HEK293 (cell line): ENCODE data around the gene LCNL1.

Source experiments
- MEIS1 ChIP-seq: sonication (generic); formaldehyde crosslinking; IDR thresholded peaks from 2 replicates; pipeline ENCODE4 v1.8.1; 2022; ENCODE audit warnings: missing genetic modification reagents, mild to moderate bottlenecking, borderline replicate concordance
- PRDM4 ChIP-seq: fragments of 450-650 bp; formaldehyde crosslinking; IDR thresholded peaks from 2 replicates; pipeline ENCODE4 v1.5.1; 2017; ENCODE audit warnings: missing biosample characterization, missing genetic modification characterization
- RBAK ChIP-seq: fragments of 450-650 bp; formaldehyde crosslinking; IDR thresholded peaks from 2 replicates; pipeline ENCODE4 v1.5.1; 2016; ENCODE audit warnings: missing biosample characterization, missing genetic modification characterization
- SCRT1 ChIP-seq: fragments of 450-650 bp; formaldehyde crosslinking; IDR thresholded peaks from 2 replicates; pipeline ENCODE4 v1.5.1; 2016; ENCODE audit warnings: missing biosample characterization, missing genetic modification characterization, borderline replicate concordance
- ZBTB8A ChIP-seq: fragments of 450-650 bp; formaldehyde crosslinking; IDR thresholded peaks from 2 replicates; pipeline ENCODE4 v1.5.1; 2016; ENCODE audit warnings: missing biosample characterization, missing genetic modification characterization
- ZEB2 ChIP-seq: fragments of 450-650 bp; formaldehyde crosslinking; IDR thresholded peaks from 2 replicates; pipeline ENCODE4 v1.5.1; 2016; ENCODE audit warnings: missing biosample characterization, missing genetic modification characterization
- ZFHX2 ChIP-seq: fragments of 450-650 bp; formaldehyde crosslinking; conservative IDR thresholded peaks from 2 replicates; pipeline ENCODE4 v1.5.1; 2016; ENCODE audit warnings: missing biosample characterization, missing genetic modification characterization
- ZIC2 ChIP-seq: fragments of 450-650 bp; formaldehyde crosslinking; IDR thresholded peaks from 2 replicates; pipeline ENCODE4 v1.5.1; 2016; ENCODE audit warnings: missing biosample characterization, missing genetic modification characterization
- ZNF114 ChIP-seq: fragments of 450-650 bp; formaldehyde crosslinking; IDR thresholded peaks from 2 replicates; pipeline ENCODE4 v1.5.0; 2017; ENCODE audit warnings: missing biosample characterization, missing genetic modification characterization
- ZNF121 ChIP-seq: fragments of 450-650 bp; formaldehyde crosslinking; IDR thresholded peaks from 2 replicates; pipeline ENCODE4 v1.5.1; 2016; ENCODE audit warnings: missing biosample characterization, missing genetic modification characterization
- ZNF140 ChIP-seq: fragments of 450-650 bp; formaldehyde crosslinking; IDR thresholded peaks from 2 replicates; pipeline ENCODE4 v1.5.1; 2016; ENCODE audit warnings: missing biosample characterization, missing genetic modification characterization
- ZNF157 ChIP-seq: fragments of 450-650 bp; formaldehyde crosslinking; IDR thresholded peaks from 2 replicates; pipeline ENCODE4 v1.5.1; 2016; ENCODE audit warnings: missing biosample characterization, missing genetic modification characterization
- ZNF202 ChIP-seq: fragments of 450-650 bp; formaldehyde crosslinking; IDR thresholded peaks from 2 replicates; pipeline ENCODE4 v1.5.1; 2016; ENCODE audit warnings: missing biosample characterization, missing genetic modification characterization, borderline replicate concordance
- ZNF24 ChIP-seq: fragments of 450-650 bp; formaldehyde crosslinking; IDR thresholded peaks from 2 replicates; pipeline ENCODE4 v1.5.1; 2016; ENCODE audit warnings: missing biosample characterization, missing genetic modification characterization
- ZNF274 ChIP-seq, 2 experiments: fragments of 200-500 bp in 1 of 2; fragments of 450-650 bp in 1 of 2; sonication (Bioruptor generic) in 1 of 2; formaldehyde crosslinking in 1 of 2; IDR thresholded peaks; 2 replicates each; pipeline versions ENCODE4 v1.5.1 to v1.6.1; 2014 to 2016; ENCODE audit warnings: borderline replicate concordance in 1 of 2, inconsistent platforms in 1 of 2, low read length in 1 of 2, missing biosample characterization in 1 of 2, missing genetic modification characterization in 1 of 2
- ZNF324 ChIP-seq: fragments of 450-650 bp; formaldehyde crosslinking; IDR thresholded peaks from 2 replicates; pipeline ENCODE4 v1.5.1; 2016; ENCODE audit warnings: missing biosample characterization, missing genetic modification characterization
- ZNF335 ChIP-seq: fragments of 450-650 bp; formaldehyde crosslinking; conservative IDR thresholded peaks from 2 replicates; pipeline ENCODE4 v1.5.1; 2016; ENCODE audit warnings: missing biosample characterization, missing genetic modification characterization
- ZNF426 ChIP-seq: fragments of 450-650 bp; formaldehyde crosslinking; IDR thresholded peaks from 2 replicates; pipeline ENCODE4 v1.5.1; 2017; ENCODE audit warnings: missing biosample characterization, missing genetic modification characterization, mild to moderate bottlenecking, inconsistent platforms, moderate library complexity
- ZNF501 ChIP-seq: fragments of 450-650 bp; formaldehyde crosslinking; IDR thresholded peaks from 2 replicates; pipeline ENCODE4 v1.5.1; 2016; ENCODE audit warnings: missing biosample characterization, missing genetic modification characterization
- ZNF549 ChIP-seq: fragments of 450-650 bp; IDR thresholded peaks from 2 replicates; pipeline ENCODE4 v1.5.1; 2018; ENCODE audit warnings: missing biosample characterization, missing genetic modification characterization, mild to moderate bottlenecking, inconsistent platforms, moderate library complexity
- ZNF555 ChIP-seq: fragments of 450-650 bp; formaldehyde crosslinking; conservative IDR thresholded peaks from 2 replicates; pipeline ENCODE4 v1.5.1; 2017; ENCODE audit warnings: missing biosample characterization, mild to moderate bottlenecking, missing genetic modification characterization, inconsistent platforms
- ZNF560 ChIP-seq: fragments of 450-650 bp; formaldehyde crosslinking; IDR thresholded peaks from 2 replicates; pipeline ENCODE4 v1.5.1; 2017; ENCODE audit warnings: missing biosample characterization, missing genetic modification characterization, borderline replicate concordance
- ZNF596 ChIP-seq: fragments of 450-650 bp; IDR thresholded peaks from 2 replicates; pipeline ENCODE4 v1.5.0; 2018; ENCODE audit warnings: missing biosample characterization, mild to moderate bottlenecking, missing genetic modification characterization, moderate library complexity
- ZNF629 ChIP-seq: fragments of 450-650 bp; formaldehyde crosslinking; IDR thresholded peaks from 2 replicates; pipeline ENCODE4 v1.5.1; 2017; ENCODE audit warnings: missing biosample characterization, missing genetic modification characterization
- ZNF658 ChIP-seq: fragments of 450-650 bp; formaldehyde crosslinking; IDR thresholded peaks from 2 replicates; pipeline ENCODE4; 2016; ENCODE audit warnings: missing biosample characterization, missing genetic modification characterization
- ZNF704 ChIP-seq: fragments of 450-650 bp; formaldehyde crosslinking; IDR thresholded peaks from 2 replicates; pipeline ENCODE4 v1.5.1; 2016; ENCODE audit warnings: missing biosample characterization, missing genetic modification characterization
- ZNF830 ChIP-seq: fragments of 450-650 bp; IDR thresholded peaks from 2 replicates; pipeline ENCODE4 v1.5.0; 2018; ENCODE audit warnings: missing biosample characterization, missing genetic modification characterization, low read depth, mild to moderate bottlenecking, moderate library complexity
- ZSCAN18 ChIP-seq: fragments of 450-650 bp; formaldehyde crosslinking; IDR thresholded peaks from 2 replicates; pipeline ENCODE4 v1.5.1; 2016; ENCODE audit warnings: missing biosample characterization, missing genetic modification characterization
- ZSCAN30 ChIP-seq: fragments of 450-650 bp; IDR thresholded peaks from 2 replicates; pipeline ENCODE4 v1.5.1; 2018; ENCODE audit warnings: missing biosample characterization, mild to moderate bottlenecking, missing genetic modification characterization, moderate library complexity
- TF ChIP-seq, protein P1 (sequence below): fragments of 450-650 bp; formaldehyde crosslinking; IDR thresholded peaks from 2 replicates; pipeline ENCODE4 v1.5.1; 2016; ENCODE audit warnings: missing biosample characterization, missing genetic modification characterization

Gene LCNL1

GRCh38 chr9:136944519-136945332 lies 38.1 kb upstream of the LCNL1 start, which contains the start of the genes C8G and FBXW5 (continued):
- TF ChIP-seq SCRT1 (tag by site-specific recombination) (no peak), ZEB2 (no peak; the same call in 1 of the 2 replicates), ZNF324 (tag by site-specific recombination) (no peak), ZNF426 (tag by site-specific recombination) (no peak), ZNF121 (tag by site-specific recombination) (no peak; the same call in 1 of the 2 replicates), ZNF549 (tag by site-specific recombination) (no peak), ZBTB8A (tag by site-specific recombination) (peak; percentile 87), ZNF157 (no peak), ZNF335 (no peak), ZSCAN30 (no peak; the same call in 1 of the 2 replicates), ZNF24 (tag by site-specific recombination) (peak; percentile 53; the same call in 1 of the 2 replicates), ZNF202 (tag by site-specific recombination) (no peak), ZFHX2 (tag by site-specific recombination) (peak; percentile 91), ZNF140 (tag by site-specific recombination) (no peak), ZNF629 (tag by site-specific recombination) (peak; percentile 50), ZNF596 (tag by site-specific recombination) (no peak), RBAK (tag by site-specific recombination) (no peak), ZSCAN18 (tag by site-specific recombination) (no peak), ZNF658 (tag by site-specific recombination) (no peak), ZIC2 (tag by site-specific recombination) (no peak), PRDM4 (tag by site-specific recombination) (no peak), ZNF555 (no peak), ZNF114 (no peak), ZNF704 (tag by site-specific recombination) (no peak), MEIS1 (CRISPR knock-in tag) (no peak), ZNF274 (IDR thresholded peaks at IDR 0.05; ENCODE audit: low read length) (no peak), ZNF274 (tag by site-specific recombination; IDR thresholded peaks at IDR 0.05; ENCODE audit: borderline replicate concordance) (no peak), ZNF560 (tag by site-specific recombination) (no peak), ZNF501 (no peak), ZNF830 (no peak)
- TF ChIP-seq, protein P1, sequence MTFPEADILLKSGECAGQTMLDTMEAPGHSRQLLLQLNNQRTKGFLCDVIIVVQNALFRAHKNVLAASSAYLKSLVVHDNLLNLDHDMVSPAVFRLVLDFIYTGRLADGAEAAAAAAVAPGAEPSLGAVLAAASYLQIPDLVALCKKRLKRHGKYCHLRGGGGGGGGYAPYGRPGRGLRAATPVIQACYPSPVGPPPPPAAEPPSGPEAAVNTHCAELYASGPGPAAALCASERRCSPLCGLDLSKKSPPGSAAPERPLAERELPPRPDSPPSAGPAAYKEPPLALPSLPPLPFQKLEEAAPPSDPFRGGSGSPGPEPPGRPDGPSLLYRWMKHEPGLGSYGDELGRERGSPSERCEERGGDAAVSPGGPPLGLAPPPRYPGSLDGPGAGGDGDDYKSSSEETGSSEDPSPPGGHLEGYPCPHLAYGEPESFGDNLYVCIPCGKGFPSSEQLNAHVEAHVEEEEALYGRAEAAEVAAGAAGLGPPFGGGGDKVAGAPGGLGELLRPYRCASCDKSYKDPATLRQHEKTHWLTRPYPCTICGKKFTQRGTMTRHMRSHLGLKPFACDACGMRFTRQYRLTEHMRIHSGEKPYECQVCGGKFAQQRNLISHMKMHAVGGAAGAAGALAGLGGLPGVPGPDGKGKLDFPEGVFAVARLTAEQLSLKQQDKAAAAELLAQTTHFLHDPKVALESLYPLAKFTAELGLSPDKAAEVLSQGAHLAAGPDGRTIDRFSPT = peak; percentile 55
